ENCODE data around the gene PYDC1.
"Not testable (repeated sequence)": the region's sequence is repeated elsewhere in the genome, so short reads cannot be mapped to it uniquely, and the experiment has no call there.

Gene PYDC1

GRCh38 chr16:31177136-31177535 is 39.8 kb downstream of the PYDC1 start:
- DNase-seq = peak; percentile 97

- not testable (repeated sequence) for DNase-seq
These were observed 46.9 kb downstream of the PYDC1 start for GRCh38 chr16:31170048-31170447.

GRCh38 chr16:31168848-31169247 is 48.1 kb downstream of the PYDC1 start:
- no peak for DNase-seq

GRCh38 chr16:31167315-31167714 is 49.6 kb downstream of the PYDC1 start:
- DNase-seq = no peak
